B cell (primary cell): ENCODE data around the gene NWD2. TPM values are rescaled to one million over a fixed set of nuclear protein-coding genes. Genes with fewer than 3 reads are reported as not detected.
"Not testable (repeated sequence)": the region's sequence is repeated elsewhere in the genome, so short reads cannot be mapped to it uniquely, and the experiment has no call there.

Source experiments
- ATAC-seq: fragments of 200-7000 bp; cut with Tn5 transposase; one replicate; pipeline ENCODE4 v1.10.0; 2021; ENCODE audit warnings: low read depth, mild to moderate bottlenecking, moderate number of reproducible peaks, moderate library complexity
- CTCF ChIA-PET: fragments of 350-600 bp; sonication (Branson Sonifier 250); formaldehyde crosslinking; loops from one replicate; lab custom pipeline; 2021; ENCODE audit warnings: antibody characterized with exemption, inconsistent platforms; lab: Charles Lee
- POLR2A ChIA-PET: fragments of 350-600 bp; sonication (Branson Sonifier 250); formaldehyde crosslinking; loops from one replicate; lab custom pipeline; 2021; ENCODE audit warnings: antibody characterized with exemption; lab: Charles Lee
- DNase-seq: peaks from one replicate; pipeline ENCODE4 v3.0.0; 2013
- H2AFZ ChIP-seq: 2 replicates; pipeline ENCODE4 v1.6.1; 2012; ENCODE audit warnings: mild to moderate bottlenecking, low read depth, low read length; ENCODE audit not compliant: insufficient read depth, poor library complexity, severe bottlenecking
- H3K27ac ChIP-seq, 2 donors: 1 replicate in 1 of 2; 2 replicates in 1 of 2; pipeline ENCODE4 v1.5.1; 2012 to 2013; ENCODE audit warnings: low read length in 2 of 2, mild to moderate bottlenecking in 2 of 2, moderate library complexity in 1 of 2
- H3K27me3 ChIP-seq, 4 experiments: fragments of 200-600 bp in 1 of 4; sonication (generic) in 1 of 4; replicated peaks in 1 of 4; 1 replicate in 2 of 4; 2 replicates in 2 of 4; pipeline versions ENCODE4 v1.6.1 to v1.7.0; 2013 to 2016; ENCODE audit warnings: low read length in 3 of 4, mild to moderate bottlenecking in 2 of 4, mixed read lengths in 1 of 4, moderate library complexity in 1 of 4; ENCODE audit not compliant: insufficient read depth in 4 of 4, control insufficient read depth in 3 of 4; ENCODE audit errors: control extremely low read depth in 1 of 4
- H3K36me3 ChIP-seq, 2 experiments: replicated peaks in 1 of 2; 1 replicate in 1 of 2; 2 replicates in 1 of 2; pipeline versions ENCODE4 v1.6.1 to v1.7.1; 2013; ENCODE audit warnings: low read length in 1 of 2; ENCODE audit not compliant: insufficient read depth in 2 of 2, control insufficient read depth in 1 of 2; ENCODE audit errors: control extremely low read depth in 1 of 2, extremely low read depth in 1 of 2
- H3K4me1 ChIP-seq, 2 donors: fragments of 200-600 bp in 1 of 2; sonication (generic) in 1 of 2; 1 replicate in 1 of 2; 2 replicates in 1 of 2; pipeline versions ENCODE4 v1.5.1 to v1.6.1; 2013 to 2017; ENCODE audit warnings: low read length in 2 of 2; ENCODE audit not compliant: control insufficient read depth in 2 of 2, insufficient read depth in 2 of 2
- H3K4me2 ChIP-seq: replicated peaks from 2 replicates; pipeline ENCODE3; 2012; ENCODE audit warnings: mild to moderate bottlenecking, low read depth, low read length; ENCODE audit not compliant: poor library complexity, severe bottlenecking
- H3K4me3 ChIP-seq, 5 experiments: fragments of 200-600 bp in 1 of 5; sonication (generic) in 1 of 5; 1 replicate in 3 of 5; 2 replicates in 2 of 5; pipeline versions ENCODE4 v1.5.1 to v1.7.0; 2011 to 2016; ENCODE audit warnings: low read length in 4 of 5, mild to moderate bottlenecking in 4 of 5, low read depth in 2 of 5, control low read depth in 1 of 5, moderate library complexity in 1 of 5; ENCODE audit not compliant: insufficient read depth in 1 of 5; ENCODE audit errors: control extremely low read depth in 1 of 5, extremely low read depth in 1 of 5
- H3K79me2 ChIP-seq: fragments of 200-600 bp; sonication (generic); one replicate; pipeline ENCODE4 v1.6.0; 2016; ENCODE audit warnings: low read length; ENCODE audit not compliant: control insufficient read depth, insufficient read depth
- H3K9ac ChIP-seq: fragments of 200-600 bp; sonication (generic); 2 replicates; pipeline ENCODE4 v1.6.1; 2017; ENCODE audit warnings: mild to moderate bottlenecking, low read length, moderate library complexity
- H3K9me3 ChIP-seq, 3 donors: one replicate each; pipeline versions ENCODE4 v1.6.1 to v1.7.1; 2013; ENCODE audit warnings: low read length in 2 of 3; ENCODE audit not compliant: control insufficient read depth in 2 of 3, insufficient read depth in 1 of 3; ENCODE audit errors: control extremely low read depth in 1 of 3
- H4K20me1 ChIP-seq: 2 replicates; pipeline ENCODE4 v1.6.0; 2012; ENCODE audit warnings: mild to moderate bottlenecking, low read length; ENCODE audit not compliant: insufficient read depth, control insufficient read depth, poor library complexity, severe bottlenecking
- H3K27ac Mint-ChIP-seq: one replicate; pipeline ENCODE4 v1.8.0; 2021; ENCODE audit warnings: mixed read lengths
- H3K27me3 Mint-ChIP-seq: one replicate; pipeline ENCODE4 v1.8.0; 2021; ENCODE audit warnings: mixed read lengths
- H3K4me1 Mint-ChIP-seq: one replicate; pipeline ENCODE4 v1.8.0; 2021; ENCODE audit warnings: mixed read lengths
- H3K4me3 Mint-ChIP-seq: one replicate; pipeline ENCODE4 v1.8.0; 2021; ENCODE audit warnings: mixed read lengths
- H3K9me3 Mint-ChIP-seq: one replicate; pipeline ENCODE4 v1.8.0; 2022; ENCODE audit warnings: mixed read lengths; ENCODE audit not compliant: insufficient read depth
- CTCF ChIP-seq: fragments of 200-600 bp; IDR thresholded peaks from one replicate; pipeline ENCODE4 v1.8.0; 2022; ENCODE audit warnings: antibody characterized with exemption, mild to moderate bottlenecking
- EZH2 ChIP-seq: IDR thresholded peaks from 2 replicates; pipeline ENCODE4 v1.6.1; 2012; ENCODE audit warnings: borderline replicate concordance, low read depth, mild to moderate bottlenecking, moderate library complexity, low read length; ENCODE audit not compliant: insufficient read depth, poor library complexity, severe bottlenecking
- WGBS: methylation state at CpG from one replicate; pipeline ENCODE4 v1.1.5; 2013; ENCODE audit warnings: missing lambda C conversion rate; ENCODE audit not compliant: insufficient coverage; 5-methylcytosine and 5-hydroxymethylcytosine counted together
- intact Hi-C: fragments of 100-400 bp; cut with micrococcal nuclease; formaldehyde crosslinking; loops from one replicate; pipeline ENCODE4 v1.10.0; 2022
- polyA plus RNA-seq: library from polyadenylated mRNA; depleted of rRNA; stranded (reverse); fragments of >200 nt; gene quantifications from 2 replicates; pipeline ENCODE4 v1.2.3, GENCODE V29; 2012
- small RNA-seq: library from RNA; depleted of rRNA; stranded (forward); fragments of <200 nt; gene quantifications from one replicate; pipeline ENCODE3, GENCODE V24; 2012; ENCODE audit warnings: low replicate concordance, low read depth; ENCODE audit not compliant: insufficient read length
- total RNA-seq, 2 donors: library from RNA; stranded (reverse); fragments of 120-200 nt in 1 of 2; gene quantifications; 1 replicate in 1 of 2; 2 replicates in 1 of 2; pipeline versions ENCODE4 v1.2.3 to v1.2.4, GENCODE V29; 2013 to 2022

Gene NWD2
- total and polyA plus RNA-seq, 2 donors (not counting 1 experiment from before 2014, with no cell fraction given), result not detected

DNA sequence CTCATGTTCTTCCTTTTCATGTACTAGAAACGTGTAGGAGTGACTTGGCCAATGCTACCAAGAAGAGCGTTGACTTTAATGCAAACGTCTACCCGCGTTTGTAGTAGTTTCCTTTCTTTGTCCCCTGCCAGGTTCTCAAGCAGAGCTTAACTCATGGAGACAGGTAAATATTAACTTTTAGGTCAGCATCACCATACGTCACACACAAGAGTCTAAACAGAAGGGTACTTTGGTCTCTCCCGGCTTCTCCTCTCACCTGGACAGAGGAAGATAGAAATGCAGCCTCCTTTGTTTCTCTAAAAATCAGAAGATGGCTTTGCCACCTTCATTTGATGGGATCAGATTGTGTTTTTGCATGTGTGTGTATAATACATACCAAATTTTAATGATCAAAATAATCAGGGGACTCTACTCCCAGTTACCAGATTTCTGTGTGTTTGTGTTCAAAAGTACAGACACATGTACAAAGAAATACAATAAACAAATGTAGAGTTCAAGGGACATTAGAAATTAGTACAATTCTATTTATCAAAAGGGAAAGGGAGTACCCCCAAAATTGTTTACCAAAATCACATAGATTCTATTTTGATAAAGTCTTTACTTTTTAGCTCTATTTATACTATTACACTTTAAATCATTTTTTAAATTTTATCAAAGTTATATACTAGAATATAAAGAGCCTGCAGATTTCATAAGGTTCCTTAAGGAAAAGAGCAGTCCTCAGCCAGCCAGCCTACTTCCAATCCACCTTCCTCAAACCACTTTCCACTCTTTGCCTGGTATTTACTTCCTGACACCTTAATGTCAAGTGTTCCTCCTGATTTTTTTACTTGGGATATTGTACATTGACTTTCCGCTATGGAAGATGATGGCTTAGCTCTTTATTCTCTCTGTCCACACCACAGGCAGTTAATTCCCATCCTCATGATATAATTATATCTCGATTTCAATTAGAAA is 246.1 kb downstream of the NWD2 start:
- DNase-seq, result no peak
- no peak overlapping the region for H2AFZ ChIP-seq
- H3K4me2 ChIP-seq, result no peak overlapping the region
- intact Hi-C loops, result no loop called here
- CTCF ChIA-PET, result no interaction called here
- no peak overlapping the region for H3K9ac ChIP-seq
- H4K20me1 ChIP-seq, result no peaks in the 10 kb centered on the region
- no peaks in the 10 kb centered on the region for H3K4me1 Mint-ChIP-seq
- no peaks in the 10 kb centered on the region for H3K79me2 ChIP-seq
- H3K9me3 Mint-ChIP-seq, result no peaks in the 10 kb centered on the region
- TF ChIP-seq CTCF (no peak), EZH2 (no peak)
- no peaks in the 10 kb centered on the region for H3K4me1 ChIP-seq
- no peak overlapping the region for H3K27ac ChIP-seq
- H3K27me3 ChIP-seq, result no peaks in the 10 kb centered on the region
- no peak for ATAC-seq
- WGBS, result 80% methylated on average over 5 of the region's 9 CpGs
- no peak overlapping the region for H3K27ac Mint-ChIP-seq
- H3K4me3 ChIP-seq, result no peak overlapping the region
- H3K9me3 ChIP-seq, result peaks cover 0 to 4% (median 1%) of the 10 kb centered on the region in 3 donors
- peaks cover 7% of the 10 kb centered on the region for H3K27me3 Mint-ChIP-seq
- no peak overlapping the region for H3K4me3 Mint-ChIP-seq
- POLR2A ChIA-PET, result no interaction called here
- no peaks in the 10 kb centered on the region for H3K36me3 ChIP-seq

- H3K27ac ChIP-seq, H2AFZ ChIP-seq, H4K20me1 ChIP-seq, H3K4me3 Mint-ChIP-seq, H3K9me3 ChIP-seq, POLR2A ChIA-PET, H3K27me3 Mint-ChIP-seq, ATAC-seq, intact Hi-C loops, H3K4me1 Mint-ChIP-seq, DNase-seq, H3K9ac ChIP-seq, H3K9me3 Mint-ChIP-seq, H3K27me3 ChIP-seq, H3K36me3 ChIP-seq, H3K4me1 ChIP-seq, H3K27ac Mint-ChIP-seq, H3K4me2 ChIP-seq, H3K4me3 ChIP-seq, H3K79me2 ChIP-seq, CTCF ChIA-PET: not testable (repeated sequence)
- WGBS, result no CpG with 5 or more reads among the region's 4 CpGs
These were observed 250.8 kb downstream of the NWD2 start for GRCh38 chr4:37495353-37495752.

Small RNAs within 50 kb of the gene (small RNA-seq; reads per million reads assigned to genes)
- gene MIR4801, result not detected
